HL-60 (cell line): ENCODE measurements around the gene CEP78.

Source experiments
- DNase-seq, 2 experiments: peaks; one replicate each; pipeline ENCODE4 v3.0.0-alpha.2; 2010 to 2020; ENCODE audit warnings: low read depth in 1 of 2, low spot score in 1 of 2
- H3K27ac ChIP-seq: fragments of 250-450 bp; sonication (Bioruptor Pico); replicated peaks from 2 replicates; pipeline ENCODE4 v1.5.1; 2020; ENCODE audit warnings: mild to moderate bottlenecking, moderate library complexity
- H3K27me3 ChIP-seq: fragments of 250-450 bp; sonication (Bioruptor Pico); 2 replicates; pipeline ENCODE4 v1.5.1; 2021; ENCODE audit warnings: mild to moderate bottlenecking, moderate library complexity; ENCODE audit not compliant: insufficient read depth, poor library complexity, severe bottlenecking
- H3K4me3 ChIP-seq: replicated peaks from 2 replicates; pipeline ENCODE4 v1.5.1; 2011; ENCODE audit warnings: mild to moderate bottlenecking, control low read depth, low read length; ENCODE audit not compliant: insufficient read depth
- CTCF ChIP-seq: IDR thresholded peaks from one replicate; pipeline ENCODE4 v1.5.1; 2011; ENCODE audit warnings: low read length, control low read depth, inconsistent platforms; ENCODE audit not compliant: insufficient read depth
- GABPA ChIP-seq: IDR thresholded peaks from 2 replicates; pipeline ENCODE4 v1.6.1; 2012; ENCODE audit warnings: low read depth
- POLR2AphosphoS5 ChIP-seq: IDR thresholded peaks from 2 replicates; pipeline ENCODE4 v1.6.1; 2012; ENCODE audit warnings: low read depth
- REST ChIP-seq: IDR thresholded peaks from 2 replicates; pipeline ENCODE4 v1.6.1; 2012; ENCODE audit warnings: low read depth; ENCODE audit not compliant: insufficient replicate concordance
- SPI1 ChIP-seq: IDR thresholded peaks from 2 replicates; pipeline ENCODE4 v1.6.1; 2012; ENCODE audit warnings: low read depth, mild to moderate bottlenecking, borderline replicate concordance

Gene CEP78

GRCh38 chr9:78242041-78242440 is 6.2 kb downstream of the CEP78 start:
- no peak for TF ChIP-seq POLR2AphosphoS5
- TF ChIP-seq REST, result no peak
- TF ChIP-seq SPI1, result no peak
- no peak for TF ChIP-seq GABPA
- no peak for TF ChIP-seq CTCF
- Histone ChIP-seq H3K4me3 (no peak overlapping the region), H3K27ac (no peak overlapping the region), H3K27me3 (no peaks in the 10 kb centered on the region)
- DNase-seq, result no peak

GRCh38 chr9:78243130-78243529 is 7.3 kb downstream of the CEP78 start:
- no peak overlapping the region for H3K27ac ChIP-seq
- TF ChIP-seq POLR2AphosphoS5, result no peak
- no peak for TF ChIP-seq SPI1
- TF ChIP-seq REST, result no peak
- TF ChIP-seq GABPA, result no peak
- TF ChIP-seq CTCF, result no peak

GRCh38 chr9:78245401-78245800 is 9.5 kb downstream of the CEP78 start:
- TF ChIP-seq SPI1 (no peak), CTCF (no peak), REST (no peak), GABPA (no peak), POLR2AphosphoS5 (no peak)
- no peak for DNase-seq
- Histone ChIP-seq H3K27ac (no peak overlapping the region), H3K27me3 (no peaks in the 10 kb centered on the region), H3K4me3 (no peak overlapping the region)

More at GRCh38 chr9:78243130-78243529, 7.3 kb downstream of the CEP78 start:
- DNase-seq, result no peak
- no peak overlapping the region for H3K4me3 ChIP-seq
- H3K27me3 ChIP-seq, result no peaks in the 10 kb centered on the region
